Activated naive CD4-positive, alpha-beta T cell treated with anti-CD3 and anti-CD28 coated beads, Interleukin-2, amount 50 U/mL, for 24 hours (primary cell): ENCODE measurements around the gene PDZRN4.
"Not testable (repeated sequence)": the region's sequence is repeated elsewhere in the genome, so short reads cannot be mapped to it uniquely, and the experiment has no call there.

ENCODE experiments used
- H3K27ac Mint-ChIP-seq: one replicate; pipeline ENCODE4 v1.8.0; 2021; ENCODE audit warnings: mild to moderate bottlenecking, mixed read lengths
- H3K27me3 Mint-ChIP-seq: one replicate; pipeline ENCODE4 v1.8.0; 2021; ENCODE audit warnings: mixed read lengths
- H3K36me3 Mint-ChIP-seq: one replicate; pipeline ENCODE4 v1.8.0; 2021; ENCODE audit warnings: mixed read lengths
- H3K4me1 Mint-ChIP-seq: one replicate; pipeline ENCODE4 v1.8.0; 2021; ENCODE audit warnings: mixed read lengths
- H3K4me3 Mint-ChIP-seq: one replicate; pipeline ENCODE4 v1.8.0; 2021; ENCODE audit warnings: mild to moderate bottlenecking, mixed read lengths
- H3K9me3 Mint-ChIP-seq: one replicate; pipeline ENCODE4 v1.8.0; 2021; ENCODE audit warnings: mixed read lengths

Gene PDZRN4

DNA sequence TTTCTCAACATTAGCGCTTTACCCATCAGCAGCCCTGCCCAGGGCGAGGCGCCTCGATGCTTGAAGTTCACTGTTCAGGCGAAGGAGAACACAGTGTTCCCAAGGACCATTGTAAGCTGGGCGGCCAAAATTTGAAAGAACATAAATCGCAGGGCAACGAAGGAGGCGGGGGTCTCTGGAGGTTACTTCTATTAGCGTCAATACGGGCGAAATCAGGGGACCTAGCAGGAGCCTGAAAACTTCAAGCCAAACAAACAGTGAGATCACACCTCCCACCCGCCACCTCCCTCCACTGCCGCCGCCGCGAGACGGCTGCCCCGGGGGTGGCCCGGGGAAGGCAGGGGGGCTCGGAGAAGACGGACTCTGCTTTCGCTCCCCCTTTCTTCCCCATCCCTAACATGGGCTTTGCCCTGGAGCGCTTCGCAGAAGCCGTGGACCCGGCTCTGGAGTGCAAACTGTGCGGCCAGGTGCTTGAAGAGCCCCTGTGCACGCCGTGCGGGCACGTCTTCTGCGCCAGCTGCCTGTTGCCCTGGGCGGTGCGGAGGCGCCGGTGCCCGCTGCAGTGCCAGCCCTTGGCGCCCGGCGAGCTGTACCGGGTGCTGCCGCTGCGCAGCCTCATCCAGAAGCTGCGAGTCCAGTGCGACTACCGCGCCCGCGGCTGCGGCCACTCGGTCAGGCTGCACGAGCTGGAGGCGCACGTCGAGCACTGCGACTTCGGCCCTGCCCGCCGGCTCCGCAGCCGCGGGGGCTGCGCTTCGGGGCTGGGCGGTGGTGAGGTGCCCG, at the start of gene PDZRN4:
Gene PDZRN4, plus strand, starts transcription at position 263 of the 783 bp plus-strand sequence.
- H3K36me3 Mint-ChIP-seq, result no peaks in the 10 kb centered on the region
- no peak within 1 kb of the TSS for H3K4me3 Mint-ChIP-seq
- H3K27ac Mint-ChIP-seq, result peak within 1 kb of the TSS; percentile 59
- peaks cover 3% of the 10 kb centered on the region for H3K4me1 Mint-ChIP-seq
- H3K9me3 Mint-ChIP-seq, result no peaks in the 10 kb centered on the region
- H3K27me3 Mint-ChIP-seq, result peaks cover 35% of the 10 kb centered on the region

DNA sequence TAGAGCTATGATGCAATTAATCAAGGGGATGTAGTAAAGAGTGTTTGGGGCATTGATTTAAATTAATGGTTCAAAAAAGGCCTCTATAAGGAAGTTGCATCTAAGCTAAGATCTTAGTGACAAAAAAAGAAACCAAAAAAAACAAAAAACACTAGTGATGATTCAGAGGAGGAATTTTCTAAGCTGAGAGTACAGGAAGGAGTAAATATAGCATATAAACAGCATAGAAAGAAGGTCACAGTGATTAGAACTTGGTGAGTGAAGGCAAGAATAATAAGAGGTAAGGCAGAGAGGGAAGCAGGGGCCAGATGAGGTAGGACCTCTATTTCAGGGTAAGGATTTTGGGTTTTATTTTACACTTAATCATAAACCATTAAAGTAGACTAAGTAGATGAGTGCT, 48.0 kb upstream of the PDZRN4 start:
- Mint-ChIP-seq H3K27ac (no peak overlapping the region), H3K4me1 (no peaks in the 10 kb centered on the region), H3K36me3 (no peaks in the 10 kb centered on the region)

DNA sequence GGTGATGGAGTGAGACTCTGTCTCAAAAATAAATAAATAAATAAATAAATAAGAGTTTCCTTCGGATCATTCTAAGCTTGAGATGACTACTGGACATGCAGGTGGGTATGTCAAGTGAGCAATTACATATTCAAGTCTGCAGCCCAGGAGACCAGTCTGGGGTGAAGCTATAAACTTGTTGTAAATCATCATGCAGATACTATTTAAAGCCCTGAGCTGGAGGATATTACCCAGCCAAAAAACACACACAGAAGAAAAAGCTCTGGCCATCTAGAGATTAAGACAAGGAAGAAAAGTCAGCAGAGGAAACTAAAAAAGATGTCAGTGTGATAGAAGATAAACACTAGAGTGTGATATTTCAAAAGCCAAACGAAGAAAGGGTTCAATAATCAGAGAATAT, 47.0 kb upstream of the PDZRN4 start:
- no peaks in the 10 kb centered on the region for H3K4me1 Mint-ChIP-seq
- H3K9me3 Mint-ChIP-seq, result peaks cover 9% of the 10 kb centered on the region
- H3K4me3 Mint-ChIP-seq, result no peak overlapping the region
- H3K36me3 Mint-ChIP-seq, result no peaks in the 10 kb centered on the region
- no peaks in the 10 kb centered on the region for H3K27me3 Mint-ChIP-seq
- no peak overlapping the region for H3K27ac Mint-ChIP-seq

More for the DNA sequence above, 48.0 kb upstream of the PDZRN4 start:
- no peak overlapping the region for H3K4me3 Mint-ChIP-seq
- H3K27me3 Mint-ChIP-seq, result no peaks in the 10 kb centered on the region
- H3K9me3 Mint-ChIP-seq, result peaks cover 9% of the 10 kb centered on the region

DNA sequence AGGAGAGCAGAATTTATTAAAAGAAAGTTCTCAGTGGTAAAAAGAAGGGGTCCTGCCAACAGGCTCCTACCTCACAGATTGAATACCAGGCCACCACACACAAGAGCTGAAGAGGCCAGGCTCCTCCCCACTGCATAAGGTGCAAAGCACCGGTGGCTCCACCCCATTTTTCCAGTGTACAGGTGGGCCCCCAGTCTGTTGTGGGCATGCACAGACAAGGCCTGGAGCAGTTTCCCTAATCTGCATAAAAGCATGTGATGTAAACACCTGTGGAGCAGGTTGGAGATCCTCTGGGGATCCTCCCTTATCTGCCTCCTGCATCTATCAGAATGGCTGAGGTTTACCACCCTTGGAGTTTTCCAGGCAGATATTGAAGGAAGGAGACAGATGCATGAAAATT, 45.7 kb upstream of the PDZRN4 start:
- no peaks in the 10 kb centered on the region for H3K36me3 Mint-ChIP-seq
- no peaks in the 10 kb centered on the region for H3K4me1 Mint-ChIP-seq
- peaks cover 9% of the 10 kb centered on the region for H3K9me3 Mint-ChIP-seq
- H3K27me3 Mint-ChIP-seq, result no peaks in the 10 kb centered on the region
- H3K4me3 Mint-ChIP-seq, result no peak overlapping the region
- H3K27ac Mint-ChIP-seq, result no peak overlapping the region

DNA sequence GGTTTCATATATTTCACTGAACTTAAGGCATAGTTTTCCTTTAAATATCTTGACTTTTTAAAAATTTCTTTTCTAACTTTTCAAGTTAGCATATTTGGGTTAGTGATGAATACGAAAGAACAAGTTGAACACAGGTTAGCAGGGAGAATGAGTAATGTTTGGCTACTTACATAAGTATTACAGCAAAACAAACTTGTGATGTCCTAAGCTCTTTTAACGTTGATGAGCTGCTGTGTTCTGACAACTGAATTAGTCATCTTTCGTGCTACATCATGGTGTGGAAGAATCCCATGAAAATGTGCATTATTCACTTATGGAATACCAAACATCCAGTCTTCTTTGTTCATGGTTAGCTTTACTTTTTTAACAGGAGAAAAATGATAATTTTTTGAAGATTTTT, 36.3 kb upstream of the PDZRN4 start:
- H3K4me1 Mint-ChIP-seq, result no peaks in the 10 kb centered on the region
- H3K4me3 Mint-ChIP-seq, result no peak overlapping the region
- no peaks in the 10 kb centered on the region for H3K36me3 Mint-ChIP-seq
- H3K27me3 Mint-ChIP-seq, result no peaks in the 10 kb centered on the region
- H3K27ac Mint-ChIP-seq, result no peak overlapping the region
- H3K9me3 Mint-ChIP-seq, result no peaks in the 10 kb centered on the region

DNA sequence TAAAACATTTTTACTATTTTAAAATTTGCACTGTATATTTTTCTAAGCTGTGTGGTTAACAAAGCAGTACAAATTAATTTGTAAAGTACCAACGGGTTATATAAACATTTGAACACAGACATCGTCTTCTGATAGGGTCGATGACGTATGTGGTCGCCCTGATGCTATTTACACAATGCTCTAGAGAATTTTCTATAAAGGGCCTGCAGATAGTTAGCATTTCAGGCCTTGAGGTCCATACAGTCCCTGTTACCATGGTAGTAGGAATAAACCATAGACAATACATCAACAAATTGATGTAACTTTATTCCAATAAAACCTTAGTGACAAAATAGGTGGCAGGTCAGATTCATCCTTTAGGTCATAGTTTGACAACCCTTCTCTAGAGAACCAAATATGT, 25.7 kb upstream of the PDZRN4 start:
- H3K36me3 Mint-ChIP-seq, result no peaks in the 10 kb centered on the region
- no peaks in the 10 kb centered on the region for H3K4me1 Mint-ChIP-seq

DNA sequence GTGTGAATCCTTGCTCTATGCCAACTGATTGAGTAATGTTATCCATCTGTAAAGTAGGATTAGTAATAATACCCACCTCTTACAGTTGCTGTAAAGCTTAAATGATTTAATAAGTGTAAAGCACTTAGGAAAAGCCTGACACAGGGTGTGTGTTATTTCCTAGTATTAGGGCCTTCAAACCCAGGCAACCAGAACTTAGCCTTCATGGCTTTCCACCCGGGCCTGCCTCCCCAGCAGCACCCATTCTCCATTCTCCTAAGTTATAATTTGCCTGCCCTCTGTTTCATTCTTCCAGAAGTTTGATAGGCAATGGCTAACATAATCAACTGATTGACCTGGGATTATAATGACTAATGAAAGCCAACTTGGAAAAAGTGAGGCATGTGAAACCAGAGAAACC, 20.4 kb upstream of the PDZRN4 start:
- H3K27me3 Mint-ChIP-seq, result peaks cover 2% of the 10 kb centered on the region
- H3K4me1 Mint-ChIP-seq, result no peaks in the 10 kb centered on the region
- no peak overlapping the region for H3K27ac Mint-ChIP-seq
- H3K9me3 Mint-ChIP-seq, result peaks cover 5% of the 10 kb centered on the region
- H3K4me3 Mint-ChIP-seq, result no peak overlapping the region
- no peaks in the 10 kb centered on the region for H3K36me3 Mint-ChIP-seq

More for the DNA sequence above, 25.7 kb upstream of the PDZRN4 start:
- Mint-ChIP-seq H3K27ac (no peak overlapping the region), H3K4me3 (no peak overlapping the region), H3K27me3 (no peaks in the 10 kb centered on the region), H3K9me3 (peaks cover 5% of the 10 kb centered on the region)

DNA sequence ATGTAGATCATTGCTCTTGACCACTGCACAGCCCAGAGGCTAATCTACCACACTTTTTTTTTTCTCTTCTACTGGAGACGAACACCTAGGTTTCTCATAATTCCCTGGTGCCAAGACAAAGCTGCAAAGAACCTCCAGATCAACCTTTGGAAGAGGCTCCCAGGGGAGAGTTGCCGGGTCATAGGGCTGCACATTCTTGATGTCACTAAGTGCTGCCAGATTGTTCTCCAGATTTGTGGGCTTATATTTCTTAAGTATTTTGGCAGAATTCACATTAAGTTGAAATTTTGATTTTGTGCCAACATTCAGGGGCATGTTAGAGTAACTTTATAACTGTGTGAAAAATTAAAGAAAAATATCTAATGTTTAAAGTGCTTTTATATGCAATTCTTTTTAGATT, 13.5 kb upstream of the PDZRN4 start:
- Mint-ChIP-seq H3K27me3 (peaks cover 2% of the 10 kb centered on the region), H3K4me1 (no peaks in the 10 kb centered on the region), H3K4me3 (no peak overlapping the region), H3K9me3 (no peaks in the 10 kb centered on the region), H3K27ac (no peak overlapping the region), H3K36me3 (no peaks in the 10 kb centered on the region)

DNA sequence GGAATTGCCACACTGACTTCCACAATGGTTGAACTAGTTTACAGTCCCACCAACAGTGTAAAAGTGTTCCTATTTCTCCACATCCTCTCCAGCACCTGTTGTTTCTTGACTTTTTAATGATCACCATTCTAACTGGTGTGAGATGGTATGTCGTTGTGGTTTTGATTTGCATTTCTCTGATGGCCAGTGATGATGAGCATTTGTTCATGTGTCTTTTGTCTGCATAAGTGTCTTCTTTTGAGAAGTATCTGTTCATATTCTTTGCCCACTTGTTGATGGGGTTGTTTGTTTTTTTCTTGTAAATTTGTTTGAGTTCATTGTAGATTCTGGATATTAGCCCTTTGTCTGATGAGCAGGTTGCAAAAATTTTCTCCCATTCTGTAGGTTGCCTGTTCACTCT, 8.6 kb upstream of the PDZRN4 start:
- H3K4me3 Mint-ChIP-seq, H3K9me3 Mint-ChIP-seq: not testable (repeated sequence)

DNA sequence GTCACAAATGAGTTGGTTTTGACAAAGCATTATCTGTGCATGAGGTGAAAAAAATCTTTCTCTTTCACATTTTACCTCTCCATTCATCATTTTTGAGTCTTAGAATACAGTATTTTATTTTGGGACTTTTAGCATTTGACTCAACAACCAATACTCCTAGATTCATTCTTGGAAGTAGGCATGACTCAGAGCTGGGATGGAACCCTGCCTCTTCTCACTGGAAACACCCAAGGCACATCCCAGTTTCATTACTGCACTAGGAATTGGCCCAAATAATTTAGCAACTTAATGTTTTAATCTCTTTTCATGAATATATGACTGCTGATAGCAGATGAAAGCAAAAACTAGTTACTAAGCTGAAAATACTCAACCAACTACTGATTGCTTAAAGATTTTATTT, 3.3 kb upstream of the PDZRN4 start:
- Mint-ChIP-seq H3K27me3 (peaks cover 29% of the 10 kb centered on the region), H3K4me1 (peaks cover 3% of the 10 kb centered on the region), H3K27ac (no peak overlapping the region), H3K4me3 (no peak overlapping the region), H3K9me3 (no peaks in the 10 kb centered on the region), H3K36me3 (no peaks in the 10 kb centered on the region)

More for the DNA sequence above, 8.6 kb upstream of the PDZRN4 start:
- H3K27ac Mint-ChIP-seq, H3K27me3 Mint-ChIP-seq, H3K36me3 Mint-ChIP-seq, H3K4me1 Mint-ChIP-seq: not testable (repeated sequence)

DNA sequence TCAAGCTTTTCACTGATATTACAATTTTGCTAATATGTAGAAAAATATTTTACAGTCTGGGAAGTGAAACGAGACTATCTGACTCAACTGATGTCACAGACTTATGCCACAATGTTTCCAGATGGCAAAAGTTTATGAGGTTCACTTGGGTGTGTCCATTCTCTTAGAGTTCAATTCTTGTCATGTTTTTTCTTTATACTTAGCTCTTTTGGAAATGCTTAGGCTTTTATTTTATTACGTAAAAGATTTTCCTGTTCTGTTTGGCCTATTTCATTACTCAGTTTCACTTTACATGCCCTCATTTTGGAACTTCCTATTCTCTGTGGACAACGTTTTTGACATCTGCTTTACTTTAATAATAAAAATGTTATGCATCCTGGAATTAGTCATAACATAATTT, 2.1 kb upstream of the PDZRN4 start:
- H3K4me3 Mint-ChIP-seq, result no peak overlapping the region
- H3K27me3 Mint-ChIP-seq, result peaks cover 36% of the 10 kb centered on the region
- H3K36me3 Mint-ChIP-seq, result no peaks in the 10 kb centered on the region
- H3K27ac Mint-ChIP-seq, result no peak overlapping the region
- H3K9me3 Mint-ChIP-seq, result no peaks in the 10 kb centered on the region
- peaks cover 3% of the 10 kb centered on the region for H3K4me1 Mint-ChIP-seq

DNA sequence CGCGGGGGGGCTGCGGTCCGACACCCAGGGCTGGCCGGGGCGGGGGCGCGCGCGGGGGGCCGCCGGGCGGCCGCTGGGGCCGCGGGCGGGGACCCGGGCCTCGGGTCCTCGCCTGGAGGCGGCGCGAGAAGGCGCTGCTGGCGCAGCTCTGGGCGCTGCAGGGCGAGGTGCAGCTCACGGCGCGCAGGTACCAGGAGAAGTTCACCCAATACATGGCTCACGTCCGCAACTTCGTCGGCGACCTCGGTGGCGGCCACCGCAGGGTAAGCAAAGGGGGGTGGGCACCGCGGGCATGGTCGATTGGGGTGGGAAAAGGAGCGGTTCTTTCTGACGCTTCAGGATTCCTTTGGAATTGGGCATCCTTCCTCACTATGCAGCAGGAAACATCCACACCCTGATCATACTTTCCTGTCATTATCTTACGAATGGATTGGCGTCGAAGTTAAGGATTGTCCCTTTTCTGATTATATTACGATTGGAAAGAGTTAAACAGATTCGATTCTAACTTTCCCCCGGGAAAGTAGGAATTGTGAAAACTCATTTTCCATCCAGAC, 798 bp downstream of the PDZRN4 start:
- H3K4me1 Mint-ChIP-seq, result peaks cover 3% of the 10 kb centered on the region
- H3K36me3 Mint-ChIP-seq, result no peaks in the 10 kb centered on the region
- no peak overlapping the region for H3K27ac Mint-ChIP-seq
- no peak overlapping the region for H3K4me3 Mint-ChIP-seq
- no peaks in the 10 kb centered on the region for H3K9me3 Mint-ChIP-seq
- H3K27me3 Mint-ChIP-seq, result peaks cover 35% of the 10 kb centered on the region

DNA sequence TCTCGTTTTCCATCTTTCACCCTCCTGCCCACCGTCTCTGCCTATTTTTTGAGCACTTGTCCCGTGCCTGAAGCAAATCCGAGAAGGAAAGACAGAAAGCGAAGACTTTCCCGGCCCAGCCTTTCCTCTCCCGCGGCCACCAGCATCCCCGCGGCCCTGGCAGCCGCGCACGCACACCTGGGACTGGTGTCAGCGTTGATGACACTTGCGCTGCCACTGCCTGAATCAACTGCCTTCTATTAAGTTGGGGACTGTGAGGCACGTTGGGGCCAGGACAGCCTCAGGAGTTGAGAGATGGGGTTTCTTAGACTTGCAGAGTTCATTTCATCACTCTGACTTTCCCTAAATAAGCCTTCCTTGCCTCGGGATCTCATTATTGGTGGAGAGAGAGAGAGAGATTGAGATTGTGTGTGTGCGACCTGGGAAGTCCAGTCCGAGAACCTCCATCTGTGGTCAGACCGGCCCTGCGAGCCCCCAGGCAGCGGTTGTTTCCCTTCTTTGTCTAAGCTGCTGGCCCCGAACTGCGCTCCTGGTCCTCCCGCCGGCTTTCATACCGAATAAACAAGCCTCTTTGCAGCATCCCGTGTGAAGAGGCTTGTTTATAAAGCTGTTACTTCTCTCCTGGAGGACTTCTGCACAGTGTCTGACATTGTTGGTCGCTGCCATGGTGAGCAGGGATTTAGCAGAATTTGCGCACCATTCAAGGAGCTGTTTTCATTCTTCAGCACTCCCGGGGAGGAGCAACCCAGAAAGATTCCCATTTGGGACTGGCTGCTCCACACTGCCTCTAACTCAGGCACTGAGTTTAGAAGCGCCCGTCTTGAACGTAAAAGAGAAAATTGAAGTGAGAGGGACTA, 1.5 kb downstream of the PDZRN4 start:
- Mint-ChIP-seq H3K4me1 (peaks cover 3% of the 10 kb centered on the region), H3K27ac (no peak overlapping the region), H3K27me3 (peaks cover 35% of the 10 kb centered on the region), H3K4me3 (no peak overlapping the region), H3K9me3 (no peaks in the 10 kb centered on the region), H3K36me3 (no peaks in the 10 kb centered on the region)

DNA sequence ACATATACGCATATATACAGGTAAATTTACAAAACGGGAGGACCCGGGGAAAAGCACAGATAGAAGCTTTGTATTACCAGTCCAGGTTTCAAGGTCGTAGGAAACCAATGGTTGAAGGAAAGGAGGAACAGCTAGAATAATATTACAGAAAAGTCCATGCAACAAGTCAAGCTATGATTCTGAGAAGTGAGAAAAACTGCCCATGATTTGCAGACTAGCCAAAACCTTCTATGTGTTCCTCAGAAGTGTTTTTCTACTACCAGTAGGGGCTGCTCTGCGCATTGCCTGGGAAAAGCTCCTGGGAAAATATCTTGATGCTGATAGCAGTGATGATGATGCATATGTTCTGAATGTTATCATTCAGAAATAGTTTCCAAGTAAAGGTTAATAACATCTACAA, 2.2 kb downstream of the PDZRN4 start:
- Mint-ChIP-seq H3K9me3 (no peaks in the 10 kb centered on the region), H3K4me3 (no peak overlapping the region), H3K27ac (no peak overlapping the region), H3K4me1 (peaks cover 3% of the 10 kb centered on the region), H3K36me3 (no peaks in the 10 kb centered on the region), H3K27me3 (peaks cover 35% of the 10 kb centered on the region)

DNA sequence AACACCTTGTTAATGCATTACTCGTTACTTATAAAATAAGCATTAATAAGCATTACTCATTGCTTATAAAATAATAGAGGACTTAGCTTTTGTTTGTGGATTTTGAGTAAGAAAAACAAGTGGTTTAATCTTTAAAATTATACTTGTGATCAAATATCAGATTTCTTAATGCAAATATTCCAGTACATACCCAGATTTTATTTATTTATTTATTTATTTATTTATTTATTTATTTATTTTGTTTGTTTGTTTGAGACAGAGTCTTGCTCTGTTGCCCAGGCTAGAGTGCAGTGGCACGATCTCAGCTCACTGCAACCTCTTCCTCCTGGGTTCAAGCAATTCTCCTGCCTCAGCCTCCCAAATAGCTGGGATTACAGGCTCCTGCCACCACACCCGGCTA, 3.4 kb downstream of the PDZRN4 start:
- H3K36me3 Mint-ChIP-seq, H3K4me3 Mint-ChIP-seq, H3K9me3 Mint-ChIP-seq, H3K4me1 Mint-ChIP-seq, H3K27ac Mint-ChIP-seq: not testable (repeated sequence)
- peaks cover 32% of the 10 kb centered on the region for H3K27me3 Mint-ChIP-seq

DNA sequence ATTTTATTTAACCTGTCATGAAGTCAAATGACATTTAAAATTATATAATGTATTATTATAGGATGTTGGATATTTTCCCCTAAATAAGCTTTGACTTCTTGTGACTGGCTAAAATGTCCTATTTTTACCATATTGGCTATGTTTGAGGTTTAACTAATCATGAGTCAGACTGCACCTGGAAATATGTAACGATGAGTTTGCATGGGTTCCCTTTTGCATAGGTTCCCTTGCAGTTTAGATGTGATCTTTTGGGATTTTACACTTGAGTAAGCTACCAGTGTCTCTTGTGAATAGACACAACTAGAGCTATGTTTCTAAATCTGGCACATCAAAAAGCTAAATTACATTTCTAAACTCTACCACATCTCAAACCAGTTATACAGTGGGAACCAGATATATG, 5.2 kb downstream of the PDZRN4 start:
- H3K27me3 Mint-ChIP-seq, result peaks cover 17% of the 10 kb centered on the region
- no peaks in the 10 kb centered on the region for H3K9me3 Mint-ChIP-seq
- H3K36me3 Mint-ChIP-seq, result no peaks in the 10 kb centered on the region
- no peak overlapping the region for H3K4me3 Mint-ChIP-seq
- H3K27ac Mint-ChIP-seq, result no peak overlapping the region
- no peaks in the 10 kb centered on the region for H3K4me1 Mint-ChIP-seq
